Stimulated activated CD4-positive, alpha-beta T cell treated with anti-CD3 and anti-CD28 coated beads, TNF-alpha, amount 100 ng/mL, for 1 hour (primary cell): ENCODE results near the gene NSMF.
"Not testable (repeated sequence)": the region's sequence is repeated elsewhere in the genome, so short reads cannot be mapped to it uniquely, and the experiment has no call there.

Source experiments
- DNase-seq, 3 donors: peaks; one replicate each; pipeline ENCODE4 v3.0.0-alpha.2; 2020; ENCODE audit warnings: low read depth in 3 of 3, low spot score in 1 of 3

Gene NSMF

DNA sequence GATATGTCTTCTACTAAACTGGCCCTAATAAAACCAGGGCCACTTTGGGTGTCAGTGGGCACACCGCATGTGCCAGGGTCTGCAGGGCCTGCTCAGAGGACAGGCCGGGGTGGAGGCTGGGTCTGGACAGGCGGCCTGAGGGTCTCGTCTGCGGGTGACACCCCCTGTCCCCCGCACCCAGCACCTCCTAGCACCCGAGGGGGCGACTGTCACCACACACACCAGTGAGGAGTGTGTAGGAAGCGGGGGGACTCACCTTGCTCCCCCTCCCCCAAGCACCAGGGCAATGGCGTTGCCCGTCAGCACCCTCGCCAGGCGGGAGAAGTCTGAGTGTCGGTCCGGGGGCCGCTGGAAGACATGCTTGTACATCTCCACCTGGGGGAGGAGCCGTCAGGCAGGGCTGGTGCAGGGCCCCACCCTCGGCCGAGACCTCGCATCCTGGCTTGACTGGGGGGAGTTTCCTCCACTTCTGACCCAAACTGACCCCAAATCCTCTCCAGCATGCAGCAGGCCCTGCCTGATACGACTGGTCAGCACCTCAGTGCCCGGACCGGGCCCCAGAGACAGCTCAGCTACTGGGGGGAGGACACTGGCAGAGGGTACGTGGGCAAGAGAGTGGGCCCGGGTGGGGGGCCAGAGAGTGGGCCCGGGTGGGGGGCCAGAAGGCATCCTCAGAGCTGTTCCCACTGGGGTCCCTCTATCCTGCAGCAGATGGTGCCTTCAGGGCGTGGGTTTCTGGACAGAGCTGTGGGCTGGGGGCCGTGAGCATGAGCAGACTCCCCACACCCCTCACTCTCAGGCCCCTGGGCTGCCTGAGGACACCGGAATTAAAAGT is 18.9 kb upstream of the NSMF start:
- DNase-seq, result no peak

DNA sequence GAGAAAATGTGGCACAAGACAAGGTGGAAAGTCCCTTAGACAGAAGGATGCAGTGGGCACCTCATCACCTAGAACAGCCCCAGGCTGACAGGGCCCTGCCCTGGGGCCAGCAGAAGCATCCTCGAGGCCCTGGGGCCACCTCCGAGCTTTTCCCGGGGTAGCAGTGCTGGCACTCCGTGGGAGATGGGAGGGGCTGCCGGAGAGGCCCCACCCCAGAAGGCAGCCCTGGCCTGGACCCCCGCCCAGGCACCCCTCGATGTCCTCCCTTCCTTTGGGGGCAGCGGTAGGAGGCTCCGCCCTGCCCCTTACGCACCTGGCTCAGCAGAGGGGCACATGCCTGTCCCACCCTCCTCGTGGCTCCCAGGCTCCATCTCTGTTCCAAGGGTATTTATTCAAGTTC is 17.7 kb upstream of the NSMF start:
- DNase-seq, result no peak

DNA sequence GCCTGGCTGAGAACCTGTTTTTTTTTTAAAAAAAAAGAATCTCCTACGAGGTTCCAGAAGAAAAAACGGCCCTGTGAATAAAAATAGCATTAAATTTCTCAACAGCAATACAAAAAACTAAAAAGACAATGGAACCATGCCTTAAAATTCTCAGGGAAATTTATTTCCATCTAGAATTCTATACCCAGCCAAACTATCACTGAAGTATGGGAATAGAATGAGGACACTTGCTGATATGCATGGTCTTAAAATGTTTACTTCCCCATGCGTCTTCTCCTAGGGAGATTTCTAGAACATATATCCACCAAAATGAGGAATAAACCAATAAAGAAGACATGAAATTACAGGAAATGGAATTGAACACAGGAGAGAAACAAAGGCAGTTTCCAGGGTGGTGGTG is 16.5 kb upstream of the NSMF start:
- DNase-seq, result no peak

DNA sequence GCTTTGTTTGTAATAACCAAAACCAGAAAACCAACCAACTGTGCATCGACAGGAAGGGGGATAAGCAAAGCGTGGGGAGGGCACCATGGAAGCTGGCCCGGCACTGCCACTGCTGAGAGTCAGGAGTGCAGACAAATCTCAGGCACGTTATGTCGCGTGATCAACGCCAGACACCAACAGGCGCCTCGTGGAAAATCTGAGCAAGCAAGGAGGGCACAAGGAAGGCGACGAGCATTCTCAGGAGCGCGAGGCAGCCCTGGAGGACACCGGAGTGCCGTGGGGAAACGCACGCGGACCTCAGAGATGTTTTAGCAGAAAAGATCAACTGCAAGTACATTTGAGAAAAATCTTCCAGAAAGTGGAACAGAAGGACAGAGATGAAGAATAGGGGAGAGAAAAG is 15.1 kb upstream of the NSMF start:
- no peak for DNase-seq

DNA sequence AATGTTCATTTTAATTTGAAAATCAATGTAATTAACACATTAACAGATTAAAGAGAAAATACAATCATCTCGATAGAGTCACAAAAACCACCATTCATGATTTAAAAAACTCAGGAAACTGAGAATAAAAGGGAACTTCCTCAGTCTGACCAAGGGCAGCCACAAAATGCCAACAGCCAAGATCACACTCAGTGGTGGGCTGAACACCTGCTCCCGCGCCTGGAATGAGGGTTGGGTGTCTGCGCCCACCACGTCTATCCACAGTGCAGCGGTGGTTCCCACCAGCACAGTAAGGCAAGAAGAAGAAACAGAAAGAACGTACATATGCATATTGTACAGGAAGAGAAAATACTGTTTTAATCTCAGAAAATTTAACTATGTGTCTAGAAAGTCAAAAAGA is 11.7 kb upstream of the NSMF start:
- no peak for DNase-seq

DNA sequence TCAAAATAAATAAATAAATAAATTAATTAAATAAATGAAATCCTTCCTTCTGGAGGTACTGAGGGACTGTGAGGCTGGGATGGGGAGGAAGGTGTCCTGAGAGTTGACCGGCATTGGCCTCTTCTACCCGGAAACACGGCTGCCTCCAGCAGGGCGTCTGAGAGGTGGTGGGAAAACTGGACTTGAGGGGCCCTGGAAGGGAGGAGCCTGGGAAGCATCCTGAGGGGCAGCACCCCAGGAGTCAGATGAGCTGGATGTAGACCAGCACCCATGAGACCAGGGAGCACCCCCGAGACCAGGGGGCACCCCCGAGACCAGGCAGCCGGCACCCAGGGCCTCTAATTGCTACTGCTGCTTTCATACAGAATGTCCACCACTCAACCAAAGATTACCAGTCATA is 8.8 kb upstream of the NSMF start:
- no peak for DNase-seq

DNA sequence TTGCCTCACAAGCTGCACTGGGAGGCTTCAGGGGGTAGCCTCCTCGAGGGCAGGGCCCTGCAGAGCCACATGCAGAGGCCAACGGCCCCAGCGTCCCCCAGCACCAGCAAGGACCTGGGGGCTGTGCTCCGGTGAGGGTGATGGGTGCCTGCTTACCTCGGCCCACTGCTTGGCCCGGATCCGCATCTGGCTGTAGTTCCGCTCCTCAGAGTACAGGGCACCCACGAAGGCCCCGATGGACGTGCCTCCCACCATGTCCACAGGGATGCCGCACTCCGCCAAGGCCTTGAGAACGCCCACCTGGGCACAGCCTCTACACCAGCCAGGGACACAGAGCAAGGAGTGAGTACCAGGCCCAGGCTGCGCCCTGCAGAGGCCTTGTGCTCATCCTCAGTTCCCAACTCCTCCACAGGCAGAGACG is 8.0 kb upstream of the NSMF start:
- DNase-seq, result no peak

DNA sequence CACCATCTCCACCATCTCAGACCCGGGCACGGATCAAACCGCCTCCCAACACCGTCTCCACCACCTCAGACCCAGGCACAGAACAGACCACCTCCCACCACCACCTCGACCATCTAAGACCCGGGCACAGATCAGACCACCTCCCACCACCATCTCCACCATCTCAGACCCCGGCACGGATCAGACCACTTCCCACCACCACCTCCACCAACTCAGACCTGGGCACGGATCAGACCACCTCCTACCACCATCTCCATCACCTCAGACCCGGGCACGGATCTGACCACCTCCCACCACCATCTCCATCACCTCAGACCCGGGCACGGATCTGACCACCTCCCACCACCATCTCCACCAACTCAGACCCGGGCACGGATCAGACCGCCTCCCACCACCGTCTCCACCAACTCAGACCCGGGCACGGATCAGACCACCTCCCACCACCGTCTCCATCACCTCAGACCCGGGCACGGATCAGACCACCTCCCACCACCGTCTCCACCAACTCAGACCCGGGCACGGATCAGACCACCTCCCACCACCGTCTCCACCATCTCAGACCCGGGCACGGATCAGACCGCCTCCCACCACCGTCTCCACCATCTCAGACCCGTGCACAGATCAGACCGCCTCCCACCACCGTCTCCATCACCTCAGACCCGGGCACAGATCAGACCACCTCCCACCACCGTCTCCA is 7.4 kb upstream of the NSMF start:
- not testable (repeated sequence) for DNase-seq

DNA sequence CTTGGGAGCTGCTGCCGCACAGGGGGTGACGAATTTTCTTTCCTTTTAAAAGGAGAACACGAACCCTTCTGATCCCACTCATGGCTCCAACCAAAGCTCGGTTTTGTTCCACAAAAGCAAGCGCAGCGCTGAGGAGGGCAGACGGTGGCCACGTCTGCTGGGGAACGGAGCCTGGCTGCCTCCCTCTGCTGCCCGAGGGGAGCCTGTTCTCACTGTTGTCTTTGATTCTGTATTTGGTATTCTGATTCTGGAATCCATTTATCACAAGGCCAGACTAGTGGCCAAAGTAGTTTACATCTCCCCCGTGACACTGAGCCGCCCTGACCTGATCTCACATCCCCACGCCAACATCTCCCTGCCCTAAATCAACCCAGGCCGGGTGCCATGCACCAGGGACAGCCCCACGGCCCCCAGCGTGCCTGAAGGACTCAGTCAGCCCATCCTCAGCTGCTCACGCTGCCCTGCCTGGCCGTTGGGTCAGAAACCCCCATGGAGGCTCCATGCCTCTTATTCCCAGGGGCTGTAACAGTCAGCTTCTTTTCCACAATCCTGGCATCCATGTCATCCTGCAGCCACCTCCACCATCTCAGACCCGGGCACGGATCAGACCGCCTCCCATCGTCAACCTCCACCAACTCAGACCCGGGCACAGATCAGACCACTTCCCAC is 6.7 kb upstream of the NSMF start:
- DNase-seq, result no peak

DNA sequence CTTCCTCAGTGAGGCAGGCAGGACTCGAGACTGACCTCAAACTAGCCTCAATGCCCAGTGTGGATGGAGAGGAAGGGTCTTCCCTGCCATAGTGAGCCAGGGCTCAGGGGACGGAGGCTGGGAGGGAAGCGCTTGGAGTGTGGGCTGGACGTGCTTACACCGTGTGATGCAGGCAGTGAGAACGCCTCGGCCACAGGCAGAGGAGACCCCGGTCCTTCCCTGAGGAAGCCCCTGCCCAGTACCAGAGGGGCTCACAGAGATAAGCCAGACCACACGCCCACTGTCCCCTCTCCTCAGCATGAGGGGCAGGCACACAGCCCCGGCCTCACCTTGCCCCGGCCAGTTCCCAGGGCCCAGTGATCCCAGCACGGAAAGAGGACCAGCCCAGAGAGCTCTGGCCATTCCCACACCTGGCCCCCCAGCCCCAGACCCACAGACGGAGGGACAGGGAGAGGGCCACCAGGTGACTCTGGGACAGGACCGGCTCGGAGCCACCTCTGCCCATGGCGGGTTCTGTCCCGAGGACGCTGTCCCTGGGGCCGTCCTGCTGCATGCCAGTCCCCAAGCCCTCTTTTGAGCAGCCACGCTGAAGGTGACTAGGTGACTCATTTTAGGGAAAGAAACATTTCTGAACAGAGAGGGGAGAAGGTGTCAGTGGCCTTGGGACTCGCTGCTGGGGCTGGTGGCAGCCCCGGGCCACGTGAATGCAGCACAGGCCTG is 6.0 kb upstream of the NSMF start:
- DNase-seq, result no peak

DNA sequence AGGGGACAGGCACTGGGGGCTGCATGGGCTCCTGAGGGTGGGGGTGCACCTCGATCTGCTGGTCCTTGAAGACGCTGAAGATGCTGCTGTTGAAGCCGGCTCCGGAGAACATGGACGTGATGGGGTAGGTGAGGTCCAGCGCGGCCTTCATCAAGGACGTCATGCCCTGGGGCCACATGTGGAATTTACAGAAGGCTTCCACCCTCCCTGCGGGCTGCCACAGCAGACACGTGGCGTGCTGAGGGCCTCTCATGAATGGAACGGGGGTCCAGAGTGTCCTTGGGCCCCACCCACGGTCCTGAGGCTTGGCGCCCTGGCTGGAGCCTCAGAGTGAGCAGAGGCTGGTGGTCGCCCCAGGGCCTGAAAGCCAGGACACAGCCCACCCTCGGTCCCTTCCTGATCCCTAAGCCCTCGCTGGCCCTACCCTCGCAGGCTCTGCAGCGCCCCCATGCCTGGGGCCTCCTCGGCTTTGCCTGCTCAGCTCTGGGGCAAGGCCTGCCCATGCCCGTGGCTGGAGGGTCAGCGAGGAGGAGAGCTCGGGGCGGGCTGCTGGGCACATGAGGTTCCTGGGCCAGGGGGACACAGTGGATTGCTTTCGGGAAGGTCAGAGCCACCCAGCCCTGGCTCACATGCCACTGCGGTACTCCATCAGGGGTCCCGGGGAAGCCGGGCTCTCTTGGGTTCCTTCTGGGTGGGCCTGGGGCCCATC is 5.3 kb upstream of the NSMF start:
- DNase-seq, result no peak

DNA sequence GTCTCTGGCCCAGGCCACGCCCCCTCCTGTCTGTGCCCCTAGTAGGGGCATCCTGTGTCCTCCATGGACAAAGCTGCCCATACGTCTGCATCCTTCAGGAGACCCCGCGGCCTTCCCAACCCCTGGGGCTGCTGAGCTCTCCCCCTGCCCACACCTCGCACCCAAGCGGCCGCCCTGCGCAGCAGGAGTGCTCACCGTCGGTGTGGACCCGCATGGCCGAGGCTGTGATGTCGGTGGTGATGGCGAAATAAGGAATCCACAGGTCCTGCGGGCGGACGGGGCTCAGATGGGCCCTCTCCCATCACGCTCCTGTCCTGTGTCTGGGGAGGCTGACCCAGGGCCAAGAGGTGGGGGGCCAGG is 4.8 kb upstream of the NSMF start:
- no peak for DNase-seq

DNA sequence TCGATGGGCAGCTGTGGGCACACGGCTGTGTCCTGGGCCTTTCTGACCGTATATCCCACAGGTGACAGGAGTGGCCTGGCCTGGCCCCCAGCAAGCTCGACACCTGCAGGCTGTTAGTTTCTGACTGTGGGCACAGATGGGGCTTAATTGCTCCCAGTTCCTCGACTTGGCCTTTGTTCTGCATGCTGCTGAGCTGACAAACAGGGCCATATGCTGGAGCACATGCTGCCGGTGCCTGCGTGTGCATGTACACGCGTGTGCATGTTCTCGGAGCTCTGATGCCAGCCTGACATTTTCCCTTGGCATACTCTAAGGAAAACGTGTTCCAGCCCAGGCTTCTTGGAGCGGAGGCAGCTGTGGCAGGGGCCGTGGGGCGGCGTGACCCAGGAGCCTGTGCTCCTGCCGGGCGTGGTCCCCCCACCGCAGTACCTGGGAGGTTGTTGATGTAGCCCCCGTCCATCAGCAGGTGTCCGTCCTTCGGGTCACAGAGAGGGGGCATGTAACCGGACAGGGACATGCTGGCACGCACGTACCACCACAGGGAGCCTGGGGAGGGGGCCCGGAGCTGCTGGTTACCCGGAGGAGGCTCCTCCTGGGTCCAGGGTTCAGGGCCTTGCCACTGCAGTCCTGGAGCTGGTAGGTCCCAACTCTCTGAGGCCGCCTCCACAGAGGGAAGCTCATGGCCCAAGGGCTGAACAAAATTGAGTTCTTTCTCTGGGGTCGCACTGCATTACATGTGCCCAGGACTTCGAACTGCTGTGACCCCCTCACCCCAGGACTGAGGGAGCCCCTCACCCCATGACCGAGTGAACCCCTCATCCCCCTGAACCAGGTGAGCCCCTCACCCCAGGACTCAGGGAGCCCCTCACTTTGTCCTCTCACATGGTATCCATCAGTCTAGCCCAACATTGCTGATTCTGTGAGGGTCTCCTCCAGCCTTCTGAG is 4.1 kb upstream of the NSMF start:
- DNase-seq, result no peak

DNA sequence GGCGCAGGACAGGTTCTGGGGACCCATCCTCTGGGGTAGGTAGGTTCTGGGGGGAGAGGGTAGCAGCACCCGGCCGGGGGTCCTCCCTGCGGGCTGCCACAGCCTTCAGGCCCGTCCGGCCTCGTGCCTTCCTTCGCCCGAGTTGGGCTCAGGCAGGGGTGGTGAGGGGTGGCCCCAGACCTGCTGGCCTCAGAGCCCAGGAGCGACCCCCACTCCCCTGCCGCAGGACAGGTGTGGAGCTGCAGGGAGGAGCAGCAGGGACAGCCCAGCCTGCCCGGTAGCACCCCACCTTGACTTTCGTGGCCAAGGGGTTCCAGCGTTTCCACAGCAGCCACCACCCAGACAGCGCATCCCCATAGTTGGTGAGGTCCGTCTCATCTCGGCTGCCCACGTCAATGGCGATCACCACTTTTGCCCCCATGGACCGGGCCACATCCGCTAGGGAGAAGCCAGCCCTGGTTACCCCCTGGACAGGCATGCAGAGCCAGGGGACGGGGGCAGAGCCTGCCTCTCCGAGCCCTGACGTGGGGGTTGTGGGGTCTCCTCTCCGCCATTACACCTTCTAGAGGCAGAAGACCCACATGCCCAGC is 3.4 kb upstream of the NSMF start:
- no peak for DNase-seq

DNA sequence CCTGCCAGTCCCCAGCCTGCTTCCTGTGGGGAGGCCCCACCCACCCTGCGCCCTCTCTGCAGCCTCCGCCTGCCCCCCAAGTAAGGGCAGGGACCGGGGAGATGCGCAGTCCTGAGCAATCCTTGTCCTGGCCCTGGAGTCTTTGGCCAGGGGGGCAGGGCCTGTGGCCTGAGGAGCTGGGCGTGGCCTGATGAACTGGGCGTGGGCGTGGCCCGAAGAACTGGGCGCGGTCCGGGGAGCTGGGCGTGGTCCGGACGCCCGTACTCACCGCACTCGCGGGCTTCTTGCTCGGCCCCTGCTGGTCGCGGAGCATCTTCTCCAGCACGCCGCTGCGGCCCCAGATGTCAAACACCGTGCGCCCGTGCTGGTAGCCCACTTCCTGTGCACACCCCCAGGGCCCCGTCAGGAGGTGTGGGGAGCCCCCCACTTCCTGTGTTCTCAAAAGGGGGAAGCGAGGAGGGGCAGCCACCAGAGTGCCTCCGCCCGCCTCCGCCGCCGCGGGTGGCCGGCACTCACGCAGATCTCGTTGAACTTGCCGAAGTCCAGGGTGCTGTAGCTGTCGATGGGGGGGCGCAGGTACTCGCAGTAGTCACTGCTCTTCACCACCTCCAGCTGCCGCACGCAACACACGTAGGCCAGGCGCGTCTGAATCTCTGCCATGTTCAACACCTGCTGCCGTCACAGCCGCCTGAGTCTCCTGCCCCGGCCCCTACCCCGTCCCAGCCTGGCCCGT is 2.7 kb upstream of the NSMF start:
- DNase-seq, result peak; percentile 35 to 52 (median 47)

DNA sequence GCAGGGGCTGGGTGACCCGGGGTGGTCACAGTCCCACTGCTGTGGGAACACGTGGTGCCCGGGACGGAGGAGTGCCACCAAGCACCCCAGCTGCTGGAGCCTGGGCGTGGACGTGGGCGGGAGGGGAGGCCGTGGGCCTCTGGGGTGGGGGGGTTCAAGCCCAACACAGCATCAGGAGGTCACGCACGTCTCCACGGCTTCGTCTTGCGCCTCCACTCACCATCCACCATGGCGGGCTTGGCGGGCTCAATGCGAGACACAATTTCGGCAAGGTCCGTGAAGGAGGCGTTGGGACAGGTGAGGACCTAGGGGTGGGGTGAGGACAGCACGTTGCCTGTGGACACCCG is 2.2 kb upstream of the NSMF start:
- no peak for DNase-seq

DNA sequence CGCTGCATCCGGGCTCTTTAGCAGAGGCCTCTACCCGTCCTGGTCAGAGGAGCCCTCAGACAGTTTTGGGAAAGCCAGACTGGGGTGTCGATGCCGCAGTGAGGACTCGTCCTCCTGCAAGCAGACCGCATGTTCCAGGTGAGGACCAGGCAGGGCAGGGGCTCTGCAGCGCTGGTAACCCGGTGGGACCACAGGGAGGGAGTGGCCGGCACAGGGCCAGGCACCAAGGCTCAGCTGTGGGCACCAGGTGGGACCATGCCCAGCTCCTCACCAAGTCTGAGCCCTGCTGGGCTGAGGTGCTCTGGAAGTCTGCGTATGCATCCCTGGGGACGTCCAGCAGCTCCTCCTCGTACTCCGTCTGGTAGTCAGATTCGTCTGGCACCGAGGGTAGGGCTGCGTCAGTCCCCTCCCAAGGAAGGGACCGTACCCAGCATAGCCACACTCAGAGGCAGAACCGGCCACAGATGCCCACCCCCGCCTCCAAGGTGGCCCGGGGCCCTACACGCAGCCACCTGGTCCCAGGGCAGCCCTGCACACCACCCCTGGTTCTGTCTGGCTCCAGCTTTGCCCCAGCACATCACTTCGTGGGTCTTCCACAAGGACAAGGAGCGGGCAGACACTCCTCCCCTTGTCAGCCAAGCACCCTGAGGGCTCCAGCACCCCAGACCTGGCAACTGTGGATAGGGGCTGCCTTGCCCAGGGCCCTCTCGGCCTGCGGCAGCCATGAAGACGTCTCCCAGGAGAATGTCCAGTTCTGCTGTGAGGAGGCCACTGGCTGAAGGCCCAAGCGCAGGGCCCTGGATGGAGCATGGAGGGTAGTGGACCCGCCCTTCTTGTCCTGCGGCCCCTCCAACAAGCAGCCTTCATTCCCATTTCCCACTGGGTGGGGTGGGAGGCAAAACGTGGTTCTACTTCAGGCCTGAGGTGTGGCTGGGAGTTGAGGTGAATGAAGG is 1.5 kb upstream of the NSMF start:
- no peak for DNase-seq
